A204.1 (cell line): ENCODE results near the gene SLC17A8.

Experiments
- FAIRE-seq: peaks from 2 replicates; lab custom pipeline; 2012; peaks lifted over from hg19 to GRCh38; lab: Jason Lieb, UNC

SLC17A8 gene

GRCh38 chr12:100371146-100371545 is 14.3 kb downstream of the SLC17A8 start:
- FAIRE-seq: no peak

- FAIRE-seq: no peak
These were observed 16.2 kb downstream of the SLC17A8 start for GRCh38 chr12:100372853-100373640.

GRCh38 chr12:100375038-100375735 is 18.3 kb downstream of the SLC17A8 start:
- FAIRE-seq: no peak

- no peak for FAIRE-seq
These were observed 19.3 kb downstream of the SLC17A8 start for GRCh38 chr12:100376161-100376560.

GRCh38 chr12:100381379-100381778 is 24.5 kb downstream of the SLC17A8 start:
- FAIRE-seq: no peak

GRCh38 chr12:100382338-100382737 is 25.5 kb downstream of the SLC17A8 start:
- FAIRE-seq: no peak

- FAIRE-seq: no peak
These were observed 27.0 kb downstream of the SLC17A8 start for GRCh38 chr12:100383586-100384558.

- FAIRE-seq: no peak
These were observed 27.7 kb downstream of the SLC17A8 start for GRCh38 chr12:100384559-100384935.

- FAIRE-seq: no peak
These were observed 31.5 kb downstream of the SLC17A8 start for GRCh38 chr12:100388382-100388781.

- peak; percentile 53 for FAIRE-seq
These were observed 35.0 kb downstream of the SLC17A8 start for GRCh38 chr12:100391856-100392255.

- no peak for FAIRE-seq
These were observed 36.3 kb downstream of the SLC17A8 start for GRCh38 chr12:100393200-100393599.

GRCh38 chr12:100395811-100396210 is 38.9 kb downstream of the SLC17A8 start:
- FAIRE-seq: no peak

- no peak for FAIRE-seq
These were observed 41.4 kb downstream of the SLC17A8 start for GRCh38 chr12:100398307-100398706.

GRCh38 chr12:100399095-100399494 is 42.2 kb downstream of the SLC17A8 start:
- FAIRE-seq: no peak

- FAIRE-seq: no peak
These were observed 44.8 kb downstream of the SLC17A8 start for GRCh38 chr12:100401660-100402059.

GRCh38 chr12:100402763-100403162 is 45.9 kb downstream of the SLC17A8 start:
- FAIRE-seq: no peak

- FAIRE-seq: no peak
These were observed 46.6 kb downstream of the SLC17A8 start for GRCh38 chr12:100403446-100403845.

- no peak for FAIRE-seq
These were observed 48.0 kb downstream of the SLC17A8 start for GRCh38 chr12:100404769-100405407.

- FAIRE-seq: no peak
These were observed 56.1 kb downstream of the SLC17A8 start for GRCh38 chr12:100413001-100413400.

- FAIRE-seq: no peak
These were observed 57.9 kb downstream of the SLC17A8 start for GRCh38 chr12:100414739-100415138.

- no peak for FAIRE-seq
These were observed 65.8 kb downstream of the SLC17A8 start for GRCh38 chr12:100422646-100423045.

- no peak for FAIRE-seq
These were observed 69.3 kb downstream of the SLC17A8 start for GRCh38 chr12:100426145-100426544.
